ENCODE data around the gene FAM184B. TPM values are rescaled to one million over a fixed set of nuclear protein-coding genes. Genes with fewer than 3 reads are reported as not detected.

The FAM184B gene
- total and polyA plus RNA-seq, 10 donors: 0.03 to 0.04 (median 0.03) TPM; not detected in 7

- H3K27me3 ChIP-seq (replicated peaks in 1 of 7): no peaks in the 10 kb centered on the region
- no peak overlapping the region for H3K27ac ChIP-seq
- H3K4me1 ChIP-seq: peaks cover 6 to 40% (median 13%) of the 10 kb centered on the region in 6 donors
- intact Hi-C loops (cut with DNase I; ENCODE audit: low total_unique reads): no loop called here
- 89 to 96% (median 95%) methylated on average over 10 of the region's 10 CpGs for WGBS, 5 donors
- peaks cover 4 to 100% (median 86%) of the 10 kb centered on the region in 6 donors for H3K36me3 ChIP-seq
- no peak for DNase-seq
- TF ChIP-seq POLR2AphosphoS5 (IDR thresholded peaks at IDR 0.05) (no peak), POLR2A (IDR thresholded peaks at IDR 0.05) (no peak)
- TF ChIP-seq, protein P1, sequence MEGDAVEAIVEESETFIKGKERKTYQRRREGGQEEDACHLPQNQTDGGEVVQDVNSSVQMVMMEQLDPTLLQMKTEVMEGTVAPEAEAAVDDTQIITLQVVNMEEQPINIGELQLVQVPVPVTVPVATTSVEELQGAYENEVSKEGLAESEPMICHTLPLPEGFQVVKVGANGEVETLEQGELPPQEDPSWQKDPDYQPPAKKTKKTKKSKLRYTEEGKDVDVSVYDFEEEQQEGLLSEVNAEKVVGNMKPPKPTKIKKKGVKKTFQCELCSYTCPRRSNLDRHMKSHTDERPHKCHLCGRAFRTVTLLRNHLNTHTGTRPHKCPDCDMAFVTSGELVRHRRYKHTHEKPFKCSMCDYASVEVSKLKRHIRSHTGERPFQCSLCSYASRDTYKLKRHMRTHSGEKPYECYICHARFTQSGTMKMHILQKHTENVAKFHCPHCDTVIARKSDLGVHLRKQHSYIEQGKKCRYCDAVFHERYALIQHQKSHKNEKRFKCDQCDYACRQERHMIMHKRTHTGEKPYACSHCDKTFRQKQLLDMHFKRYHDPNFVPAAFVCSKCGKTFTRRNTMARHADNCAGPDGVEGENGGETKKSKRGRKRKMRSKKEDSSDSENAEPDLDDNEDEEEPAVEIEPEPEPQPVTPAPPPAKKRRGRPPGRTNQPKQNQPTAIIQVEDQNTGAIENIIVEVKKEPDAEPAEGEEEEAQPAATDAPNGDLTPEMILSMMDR (IDR thresholded peaks at IDR 0.05 in 8 of 11, conservative IDR thresholded peaks at IDR 0.05 in 3 of 11): no peak
- H3K9me3 ChIP-seq: no peaks in the 10 kb centered on the region
- H3K4me3 ChIP-seq: no peak overlapping the region
Observed at GRCh38 chr4:17584521-17585213, 196.8 kb downstream of the FAM184B start.

- Histone ChIP-seq H3K4me3 (no peak overlapping the region), H3K4me1 (peaks cover 13 to 48% (median 20%) of the 10 kb centered on the region in 6 donors), H3K27ac (peak overlapping the region in 1 of 8 donors; percentile 11), H3K36me3 (peaks cover 0 to 100% (median 79%) of the 10 kb centered on the region in 6 donors), H3K27me3 (replicated peaks in 1 of 7) (no peaks in the 10 kb centered on the region), H3K9me3 (no peaks in the 10 kb centered on the region)
- DNase-seq: no peak
- intact Hi-C loops (cut with DNase I; ENCODE audit: low total_unique reads): no loop called here
- 89 to 98% (median 93%) methylated on average over 4 of the region's 4 CpGs for WGBS, 5 donors
- TF ChIP-seq POLR2A (IDR thresholded peaks at IDR 0.05): no peak
- no peak for TF ChIP-seq POLR2AphosphoS5 (IDR thresholded peaks at IDR 0.05)
- TF ChIP-seq, protein P1 (IDR thresholded peaks at IDR 0.05 in 8 of 11, conservative IDR thresholded peaks at IDR 0.05 in 3 of 11): no peak
Observed at GRCh38 chr4:17583941-17584340, 197.5 kb downstream of the FAM184B start.

- peaks cover 16 to 54% (median 26%) of the 10 kb centered on the region in 6 donors for H3K4me1 ChIP-seq
- H3K9me3 ChIP-seq: no peaks in the 10 kb centered on the region
- no peak for TF ChIP-seq POLR2A (IDR thresholded peaks at IDR 0.05)
- no peak overlapping the region for H3K27ac ChIP-seq
- H3K4me3 ChIP-seq: no peak overlapping the region
- no peak for DNase-seq
- 90 to 93% (median 91%) methylated on average over 9 of the region's 9 CpGs for WGBS, 5 donors
- H3K27me3 ChIP-seq (replicated peaks in 1 of 7): no peaks in the 10 kb centered on the region
- peaks cover 0 to 94% (median 75%) of the 10 kb centered on the region in 6 donors for H3K36me3 ChIP-seq
- intact Hi-C loops (cut with DNase I; ENCODE audit: low total_unique reads): no loop called here
Observed at GRCh38 chr4:17583276-17583675, 198.1 kb downstream of the FAM184B start.

GRCh38 chr4:17580969-17581368, 200.5 kb downstream of the FAM184B start:
- TF ChIP-seq POLR2A (IDR thresholded peaks at IDR 0.05): no peak
- TF ChIP-seq, protein P1 (IDR thresholded peaks at IDR 0.05 in 8 of 11, conservative IDR thresholded peaks at IDR 0.05 in 3 of 11): no peak
- TF ChIP-seq POLR2AphosphoS5 (IDR thresholded peaks at IDR 0.05): no peak
- H3K4me1 ChIP-seq: peaks cover 16 to 68% (median 40%) of the 10 kb centered on the region in 6 donors
- WGBS, 5 donors: 79 to 92% (median 83%) methylated on average over 7 of the region's 7 CpGs
- H3K27me3 ChIP-seq (replicated peaks in 1 of 7): no peaks in the 10 kb centered on the region
- H3K4me3 ChIP-seq: peak overlapping the region in 1 of 8 donors; percentile 20
- H3K36me3 ChIP-seq: peaks cover 0 to 71% (median 56%) of the 10 kb centered on the region in 6 donors
- intact Hi-C loops (cut with DNase I; ENCODE audit: low total_unique reads): no loop called here
- no peaks in the 10 kb centered on the region for H3K9me3 ChIP-seq
- no peak for DNase-seq
- H3K27ac ChIP-seq: peak overlapping the region in 5 of 8 donors; percentile 60 to 98 (median 95)

Other genes with a start within 250 kb of the FAM184B start
- gene LAP3, start 204.4 kb downstream of the FAM184B start, total RNA-seq: 100 to 1,000 TPM in 5 of 7 donors, 10 to 100 TPM in 2; 71.0 to 135 (median 121) TPM
- gene LAP3, start 204.4 kb downstream of the FAM184B start, polyA plus RNA-seq: 10 to 100 TPM; 47.0 to 85.5 (median 52.5) TPM
- gene MED28, start 167.0 kb downstream of the FAM184B start, total RNA-seq: 10 to 100 TPM; 20.4 to 62.5 (median 50.6) TPM
- 10 to 100 TPM in 2 of 3 donors, 1 to 10 TPM in 1; 8.9 to 17.5 (median 15.5) TPM for gene MED28, start 167.0 kb downstream of the FAM184B start, polyA plus RNA-seq
- gene DCAF16, start 29.1 kb upstream of the FAM184B start, total RNA-seq: 10 to 100 TPM; 22.0 to 41.7 (median 29.0) TPM
- 10 to 100 TPM in 1 of 3 donors, 1 to 10 TPM in 2; 9.2 to 10.0 (median 9.4) TPM for gene DCAF16, start 29.1 kb upstream of the FAM184B start, polyA plus RNA-seq
- 10 to 100 TPM in 1 of 7 donors, 1 to 10 TPM in 6; 1.2 to 10.2 (median 5.2) TPM for gene NCAPG, start 29.4 kb upstream of the FAM184B start, total RNA-seq
- gene NCAPG, start 29.4 kb upstream of the FAM184B start, polyA plus RNA-seq: 1 to 10 TPM; 1.1 to 5.8 (median 2.3) TPM
- gene LCORL, start 240.1 kb upstream of the FAM184B start, total RNA-seq: 10 to 100 TPM; 19.3 to 48.7 (median 25.7) TPM
- gene LCORL, start 240.1 kb upstream of the FAM184B start, polyA plus RNA-seq: 1 to 10 TPM; 1.8 to 3.3 (median 2.6) TPM

All from spleen (tissue), 11 donors.